ENCODE results near the gene EMC10. TPM values are rescaled to one million over a fixed set of nuclear protein-coding genes. Genes with fewer than 3 reads are reported as not detected.

EMC10 gene
- total RNA-seq, 2 donors from 2014 or later, result 135 to 286 TPM

GRCh38 chr19:50458396-50459066, 17.8 kb upstream of the EMC10 start:
- Histone ChIP-seq H3K9me3 (no peaks in the 10 kb centered on the region), H3K4me1 (replicated peaks) (no peaks in the 10 kb centered on the region), H3K27ac (no peak overlapping the region), H3K4me3 (no peak overlapping the region), H3K36me3 (no peaks in the 10 kb centered on the region), H3K27me3 (replicated peaks; ENCODE audit: insufficient read depth) (peaks cover 8% of the 10 kb centered on the region)
- 50% methylated on average over 47 of the region's 50 CpGs for WGBS
- DNase-seq (ENCODE audit: low spot score), result no peak
- no peak for TF ChIP-seq POLR2A (IDR thresholded peaks at IDR 0.05)
- TF ChIP-seq CTCF (IDR thresholded peaks at IDR 0.05), result no peak
- TF ChIP-seq POLR2AphosphoS5 (IDR thresholded peaks at IDR 0.05), result no peak
- intact Hi-C loops (cut with DNase I), result no loop called here

GRCh38 chr19:50459067-50459456, 17.2 kb upstream of the EMC10 start:
- intact Hi-C loops (cut with DNase I), result no loop called here
- no peak for DNase-seq (ENCODE audit: low spot score)

GRCh38 chr19:50459638-50460037, 16.7 kb upstream of the EMC10 start:
- Histone ChIP-seq H3K27ac (no peak overlapping the region), H3K9me3 (no peaks in the 10 kb centered on the region), H3K36me3 (no peaks in the 10 kb centered on the region), H3K27me3 (replicated peaks; ENCODE audit: insufficient read depth) (peaks cover 8% of the 10 kb centered on the region), H3K4me1 (replicated peaks) (no peaks in the 10 kb centered on the region), H3K4me3 (no peak overlapping the region)
- no peak for TF ChIP-seq CTCF (IDR thresholded peaks at IDR 0.05)
- TF ChIP-seq POLR2A (IDR thresholded peaks at IDR 0.05), result no peak
- TF ChIP-seq POLR2AphosphoS5 (IDR thresholded peaks at IDR 0.05), result no peak
- DNase-seq (ENCODE audit: low spot score), result no peak
- 30% methylated on average over 1 of the region's 1 CpG for WGBS
- intact Hi-C loops (cut with DNase I), result loop anchor here (2.0 kb wide), 1 partner anchor 91 kb away; no protein-coding TSS in a partner anchor

More at GRCh38 chr19:50459067-50459456, 17.2 kb upstream of the EMC10 start:
- no peak for TF ChIP-seq POLR2AphosphoS5 (IDR thresholded peaks at IDR 0.05)
- WGBS, result 67% methylated on average over 29 of the region's 32 CpGs
- no peaks in the 10 kb centered on the region for H3K36me3 ChIP-seq
- no peaks in the 10 kb centered on the region for H3K9me3 ChIP-seq
- H3K4me1 ChIP-seq (replicated peaks), result no peaks in the 10 kb centered on the region
- H3K4me3 ChIP-seq, result no peak overlapping the region
- no peak overlapping the region for H3K27ac ChIP-seq
- peaks cover 8% of the 10 kb centered on the region for H3K27me3 ChIP-seq (replicated peaks; ENCODE audit: insufficient read depth)

GRCh38 chr19:50460161-50460765, 16.0 kb upstream of the EMC10 start:
- intact Hi-C loops (cut with DNase I), result loop anchor here (2.0 kb wide), 1 partner anchor 91 kb away; no protein-coding TSS in a partner anchor
- DNase-seq (ENCODE audit: low spot score), result no peak
- no peaks in the 10 kb centered on the region for H3K36me3 ChIP-seq
- no peaks in the 10 kb centered on the region for H3K4me1 ChIP-seq (replicated peaks)
- H3K27me3 ChIP-seq (replicated peaks; ENCODE audit: insufficient read depth), result peaks cover 8% of the 10 kb centered on the region
- no peaks in the 10 kb centered on the region for H3K9me3 ChIP-seq
- TF ChIP-seq CTCF (IDR thresholded peaks at IDR 0.05), result no peak
- TF ChIP-seq POLR2A (IDR thresholded peaks at IDR 0.05), result no peak
- TF ChIP-seq POLR2AphosphoS5 (IDR thresholded peaks at IDR 0.05), result no peak
- H3K27ac ChIP-seq, result no peak overlapping the region
- 22% methylated on average over 13 of the region's 13 CpGs for WGBS
- no peak overlapping the region for H3K4me3 ChIP-seq

- Histone ChIP-seq H3K27ac (no peak overlapping the region), H3K9me3 (no peaks in the 10 kb centered on the region), H3K4me3 (no peak overlapping the region), H3K36me3 (no peaks in the 10 kb centered on the region), H3K27me3 (replicated peaks; ENCODE audit: insufficient read depth) (peaks cover 8% of the 10 kb centered on the region), H3K4me1 (replicated peaks) (no peaks in the 10 kb centered on the region)
- WGBS, result 32% methylated on average over 28 of the region's 28 CpGs
- TF ChIP-seq POLR2A (IDR thresholded peaks at IDR 0.05) (no peak), CTCF (IDR thresholded peaks at IDR 0.05) (peak; percentile 37 to 83 (median 70)), POLR2AphosphoS5 (IDR thresholded peaks at IDR 0.05) (no peak)
- peak; percentile 36 for DNase-seq (ENCODE audit: low spot score)
- intact Hi-C loops (cut with DNase I), result loop anchor here (2.0 kb wide), 1 partner anchor 92 kb away; no protein-coding TSS in a partner anchor
These were observed 15.0 kb upstream of the EMC10 start for GRCh38 chr19:50461066-50461875.

Data from prostate gland (tissue), 2 donors.